DMS79 (cell line): ENCODE measurements around the gene ALPK1.

ENCODE experiments used
- DNase-seq: peaks from one replicate; lab custom pipeline; 2025; lab: John Stamatoyannopoulos, UW

The ALPK1 gene

DNA sequence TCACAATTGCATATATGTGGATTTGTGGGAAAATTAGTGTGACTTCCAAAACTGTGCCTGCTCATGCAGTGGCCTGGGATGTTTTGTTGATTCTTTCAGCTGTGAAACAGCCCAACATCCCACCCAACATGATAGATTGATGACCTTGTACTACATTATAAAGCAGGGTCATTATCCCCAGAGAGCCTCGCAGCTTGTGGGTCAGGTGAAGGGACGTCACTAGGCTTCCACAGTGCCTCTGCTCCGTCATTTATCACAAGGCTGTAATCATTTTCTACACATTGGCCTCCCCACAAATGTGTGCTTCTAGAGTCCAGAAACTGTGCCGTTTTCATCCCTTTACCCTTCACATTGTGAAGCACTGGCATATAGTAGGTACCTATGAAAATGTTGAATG lies 31.6 kb downstream of the ALPK1 start:
- no peak for DNase-seq

DNA sequence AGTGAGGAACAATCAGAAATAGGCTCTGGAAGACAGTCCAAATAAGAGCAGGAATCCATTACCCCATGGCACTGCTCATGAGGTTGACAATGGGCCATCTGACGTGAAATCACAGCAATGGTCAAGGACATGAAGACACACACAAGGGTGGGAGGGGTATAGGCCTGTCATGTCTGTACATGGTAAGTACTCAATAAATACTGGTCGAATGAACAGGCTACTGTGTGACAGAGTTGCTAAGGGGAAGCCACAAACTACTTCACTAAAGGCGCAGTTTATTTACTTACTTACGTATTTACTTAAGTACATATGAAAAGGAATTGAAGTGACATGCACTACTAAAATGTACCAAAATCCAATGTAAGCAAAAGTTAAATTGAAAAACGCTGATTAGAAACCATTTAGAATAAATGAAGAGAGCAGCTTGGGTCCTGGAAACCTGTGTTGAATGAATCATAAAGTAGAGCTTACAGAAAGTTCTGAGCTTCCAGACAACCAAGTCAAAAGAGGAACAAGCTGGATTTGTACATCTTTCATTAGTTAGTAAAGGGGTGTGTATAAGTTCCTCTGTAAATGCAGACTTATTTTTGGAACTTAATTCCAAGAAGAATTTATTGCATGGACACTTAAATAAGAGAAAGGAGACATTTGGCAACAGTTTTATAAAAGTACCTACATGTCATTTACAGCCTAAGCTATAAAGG lies 32.7 kb downstream of the ALPK1 start:
- no peak for DNase-seq

DNA sequence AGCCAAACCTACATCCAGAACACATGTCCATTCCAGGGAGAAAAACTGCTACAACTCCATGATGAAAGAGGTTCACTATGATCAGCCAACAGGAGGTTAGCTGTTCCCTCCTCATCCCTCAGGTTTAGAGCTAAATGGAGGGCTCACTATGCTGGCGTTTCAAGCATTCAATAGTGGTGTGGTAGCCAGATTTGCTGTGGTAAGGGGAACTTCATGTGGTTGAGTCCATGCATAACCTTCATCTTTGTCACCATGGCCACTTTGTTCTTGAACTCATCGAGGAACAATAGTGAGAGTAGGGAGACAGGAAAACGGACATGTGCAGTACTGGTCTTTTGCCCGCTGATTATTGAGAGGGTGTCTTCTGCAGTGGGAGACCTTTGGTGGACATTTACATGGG lies 33.8 kb downstream of the ALPK1 start:
- DNase-seq: no peak

DNA sequence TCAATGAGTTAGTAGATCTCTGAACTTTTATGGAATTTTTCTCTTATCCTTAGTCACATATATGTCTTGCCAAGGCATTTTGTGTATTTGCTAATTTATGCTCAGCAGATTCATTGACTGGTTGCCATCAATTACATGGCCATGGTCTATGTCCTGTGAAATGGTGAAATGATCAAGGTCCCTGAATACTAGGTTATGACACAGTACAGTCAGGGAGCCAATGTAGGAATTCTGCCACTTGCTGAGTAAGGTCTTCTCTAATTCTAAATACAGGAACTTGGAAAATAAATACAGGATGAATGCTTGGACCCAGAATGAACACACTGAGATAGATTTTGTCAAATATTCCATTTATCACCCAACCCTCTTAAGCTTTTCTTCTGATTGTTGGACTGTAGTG lies 35.2 kb downstream of the ALPK1 start:
- DNase-seq: no peak

DNA sequence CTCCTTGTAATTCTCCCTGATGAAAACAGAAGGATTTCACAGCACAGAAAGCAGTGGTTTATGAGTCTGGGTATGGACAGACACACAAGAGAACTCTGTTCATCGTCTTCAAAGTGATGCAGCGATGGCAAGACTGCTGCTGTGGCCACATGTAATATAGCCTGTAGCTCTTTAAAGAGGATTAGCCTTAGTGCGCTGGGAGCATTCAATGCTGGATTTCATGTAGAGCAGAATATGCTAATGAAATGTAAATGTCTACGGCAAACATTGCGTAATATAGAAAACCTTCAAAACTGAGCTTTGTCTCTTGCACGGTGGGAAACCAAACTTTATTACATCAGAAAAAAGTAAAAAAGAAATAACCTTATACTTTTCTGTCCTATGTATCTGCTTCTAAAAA lies 42.9 kb downstream of the ALPK1 start:
- no peak for DNase-seq

DNA sequence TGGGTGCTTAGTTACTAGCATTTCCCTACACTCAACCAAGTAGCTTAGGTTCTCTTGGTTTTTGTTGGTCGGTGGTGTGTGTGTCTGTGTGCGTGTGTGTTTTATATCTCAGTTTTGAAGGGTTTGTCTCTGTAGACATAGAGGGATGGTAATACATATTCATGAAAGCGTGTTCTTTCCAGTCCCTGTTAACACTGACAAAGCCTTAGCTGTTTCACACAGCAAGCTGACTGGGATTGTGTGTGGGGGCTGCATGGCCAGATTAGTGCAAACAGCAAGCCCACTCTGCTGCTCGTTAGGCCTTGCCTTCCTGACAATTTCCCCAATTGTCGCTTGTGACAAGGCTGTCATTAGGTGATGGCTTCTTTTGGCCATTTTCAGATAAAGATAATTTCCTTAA lies 43.9 kb downstream of the ALPK1 start:
- DNase-seq: no peak

DNA sequence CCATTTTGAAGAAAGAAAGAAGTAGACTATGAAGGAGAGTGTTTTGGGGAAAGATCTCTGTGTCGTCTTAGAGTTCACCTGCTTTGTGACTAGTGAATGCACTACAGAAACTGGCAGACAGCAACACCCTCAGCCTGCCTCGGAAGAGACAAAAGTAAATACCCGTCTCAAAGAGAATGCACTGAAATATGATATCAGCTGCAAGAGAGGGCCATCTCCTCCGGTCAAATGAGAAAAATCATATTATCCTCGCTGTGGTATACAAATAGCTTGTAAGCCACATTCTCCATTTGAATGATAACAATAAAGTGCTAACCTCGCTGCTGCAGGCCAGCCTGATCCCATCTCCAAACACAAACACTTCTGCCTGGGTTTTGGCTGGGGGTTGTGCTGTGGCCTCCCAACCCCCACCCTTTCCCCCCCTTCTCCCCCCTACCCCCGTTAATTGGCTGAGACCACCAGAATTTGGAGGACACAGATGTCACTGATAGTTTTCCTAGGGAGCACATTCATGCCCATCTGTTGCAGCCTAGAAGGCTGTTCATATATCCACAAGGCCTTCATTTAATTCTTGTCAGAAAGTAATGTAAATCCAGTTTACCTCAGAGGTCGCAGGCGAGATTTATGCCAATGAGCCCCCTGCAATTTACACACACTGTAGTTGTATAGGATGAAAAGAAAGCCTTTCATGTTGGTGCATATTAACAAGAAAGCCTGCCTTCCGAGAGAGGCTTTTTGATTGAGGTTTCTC lies 46.3 kb downstream of the ALPK1 start:
- no peak for DNase-seq

DNA sequence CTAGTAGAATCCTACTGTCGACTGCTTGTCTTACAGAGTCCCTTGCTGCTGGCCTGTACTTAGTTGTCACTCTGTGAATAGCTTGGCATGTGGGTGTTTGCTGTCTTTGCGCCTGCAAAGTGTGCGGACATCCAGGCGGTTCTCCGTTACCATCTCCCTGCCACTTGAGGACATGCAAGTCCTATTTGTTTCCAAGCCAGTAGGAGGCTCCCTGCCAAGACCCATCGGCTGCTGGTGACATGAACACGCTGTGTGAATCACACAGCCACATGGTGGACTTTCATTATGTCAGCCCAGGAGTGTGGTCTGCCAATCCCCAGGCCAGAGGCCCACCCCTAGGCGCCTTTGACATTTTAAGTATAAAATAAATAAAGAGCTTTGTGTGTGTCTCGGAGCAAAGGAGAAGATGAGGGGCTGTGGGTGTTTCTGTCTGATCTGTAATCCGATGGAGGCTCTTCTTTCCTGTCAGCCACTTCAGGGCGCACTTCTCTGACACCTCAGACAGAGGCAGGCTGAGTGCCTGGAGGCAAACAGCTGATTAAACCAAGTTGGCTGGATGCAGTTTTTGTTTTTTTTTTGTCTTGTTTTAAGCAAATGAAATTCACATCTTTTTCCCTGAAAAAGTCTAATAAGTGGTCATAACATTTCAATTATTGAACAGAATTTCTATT lies 51.5 kb downstream of the ALPK1 start:
- no peak for DNase-seq

DNA sequence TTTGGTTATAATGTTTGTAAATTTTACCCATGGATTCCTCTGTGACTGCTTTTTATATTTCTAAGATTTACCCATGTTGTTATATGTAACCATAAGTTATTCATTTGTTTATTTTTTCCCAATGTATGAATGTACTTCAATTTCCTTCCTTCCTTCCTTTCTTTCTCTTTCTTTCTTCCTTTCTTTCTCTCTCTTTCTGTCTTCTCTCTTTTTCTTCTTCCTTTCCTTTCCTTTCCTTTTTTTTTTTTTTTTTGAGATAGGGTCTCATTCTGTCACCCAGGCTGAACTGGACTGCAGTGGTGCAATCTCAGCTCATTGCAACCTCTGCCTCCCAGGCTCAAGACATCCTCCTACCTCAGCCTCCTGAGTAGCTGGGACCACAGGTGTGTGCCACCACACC lies 55.6 kb downstream of the ALPK1 start:
- no peak for DNase-seq

DNA sequence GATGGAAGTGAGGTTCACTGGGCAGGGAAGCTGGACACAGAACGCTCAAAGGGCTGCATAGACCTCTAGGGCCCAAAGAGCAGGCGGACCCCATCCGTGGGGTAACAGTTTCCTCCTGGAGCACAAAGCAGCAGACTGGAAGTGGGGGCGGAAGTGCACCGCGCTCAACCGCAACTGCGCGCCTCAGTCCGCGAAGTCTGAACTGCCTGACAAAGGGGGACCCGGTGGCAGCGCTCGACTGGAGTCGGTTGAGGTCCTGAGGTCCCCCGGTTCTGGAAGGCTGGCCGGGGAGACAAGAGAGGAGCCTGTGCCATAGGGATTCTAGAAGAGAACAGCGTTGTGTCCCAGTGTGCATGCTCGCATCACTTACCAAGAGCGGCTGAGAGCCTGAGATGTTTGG lies 58.5 kb downstream of the ALPK1 start:
- DNase-seq: no peak

DNA sequence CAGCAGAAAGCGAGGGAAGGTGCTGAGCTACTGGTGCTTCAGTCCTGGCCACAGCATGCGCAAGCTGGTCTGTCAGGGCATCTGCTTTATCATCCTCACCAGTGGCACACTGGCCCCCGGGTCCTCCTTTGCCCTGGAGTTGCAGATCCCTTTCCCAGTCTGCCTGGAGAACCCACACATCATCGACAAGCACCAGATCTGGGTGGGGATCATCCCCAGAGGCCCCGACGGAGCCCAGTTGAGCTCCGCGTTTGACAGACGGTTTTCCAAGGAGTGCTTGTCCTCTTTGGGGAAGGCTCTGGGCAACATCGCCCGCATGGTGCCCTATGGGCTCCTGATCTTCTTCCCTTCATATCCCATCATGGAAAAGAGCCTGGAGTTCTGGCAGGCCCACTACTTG lies 60.3 kb downstream of the ALPK1 start:
- no peak for DNase-seq

DNA sequence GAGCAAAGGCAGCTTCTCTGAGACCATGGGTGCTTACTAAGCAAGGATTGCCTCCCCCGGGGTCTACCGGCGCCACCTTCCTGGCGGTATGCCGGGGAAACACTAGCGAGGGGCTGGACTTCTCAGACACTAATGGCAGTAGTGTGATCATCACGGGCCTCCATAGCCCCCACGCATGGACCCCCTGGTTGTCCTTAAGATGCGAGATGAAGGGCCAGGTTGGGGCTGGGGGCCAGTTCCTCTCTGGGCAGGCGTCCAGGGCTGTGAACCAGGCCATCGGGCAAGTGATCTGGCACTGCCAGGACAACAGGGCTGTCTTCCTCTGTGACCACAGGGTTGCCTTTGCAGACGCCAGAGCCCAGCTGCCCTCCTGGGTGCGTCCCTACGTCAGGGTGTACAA lies 60.7 kb downstream of the ALPK1 start:
- no peak for DNase-seq

DNA sequence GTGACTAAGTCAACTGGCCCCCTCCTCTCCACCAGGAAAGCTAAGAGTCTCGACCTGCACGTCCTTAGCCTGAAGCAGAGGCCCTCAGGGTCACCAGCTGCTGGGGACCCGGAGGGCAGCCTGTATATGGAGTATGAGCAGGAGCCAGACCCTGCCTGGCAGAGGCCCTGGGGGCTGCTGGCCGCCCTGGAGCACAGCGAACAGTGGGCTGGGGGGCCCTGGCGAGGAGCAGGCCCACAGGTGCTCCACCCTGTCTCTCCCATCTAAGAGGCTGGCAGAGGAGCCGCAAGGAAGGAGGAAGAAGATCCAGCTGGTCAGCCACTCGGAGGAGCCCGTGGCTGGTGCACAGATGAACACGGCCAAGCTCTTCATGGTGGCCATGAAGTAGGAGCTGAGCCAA lies 61.2 kb downstream of the ALPK1 start:
- no peak for DNase-seq

DNA sequence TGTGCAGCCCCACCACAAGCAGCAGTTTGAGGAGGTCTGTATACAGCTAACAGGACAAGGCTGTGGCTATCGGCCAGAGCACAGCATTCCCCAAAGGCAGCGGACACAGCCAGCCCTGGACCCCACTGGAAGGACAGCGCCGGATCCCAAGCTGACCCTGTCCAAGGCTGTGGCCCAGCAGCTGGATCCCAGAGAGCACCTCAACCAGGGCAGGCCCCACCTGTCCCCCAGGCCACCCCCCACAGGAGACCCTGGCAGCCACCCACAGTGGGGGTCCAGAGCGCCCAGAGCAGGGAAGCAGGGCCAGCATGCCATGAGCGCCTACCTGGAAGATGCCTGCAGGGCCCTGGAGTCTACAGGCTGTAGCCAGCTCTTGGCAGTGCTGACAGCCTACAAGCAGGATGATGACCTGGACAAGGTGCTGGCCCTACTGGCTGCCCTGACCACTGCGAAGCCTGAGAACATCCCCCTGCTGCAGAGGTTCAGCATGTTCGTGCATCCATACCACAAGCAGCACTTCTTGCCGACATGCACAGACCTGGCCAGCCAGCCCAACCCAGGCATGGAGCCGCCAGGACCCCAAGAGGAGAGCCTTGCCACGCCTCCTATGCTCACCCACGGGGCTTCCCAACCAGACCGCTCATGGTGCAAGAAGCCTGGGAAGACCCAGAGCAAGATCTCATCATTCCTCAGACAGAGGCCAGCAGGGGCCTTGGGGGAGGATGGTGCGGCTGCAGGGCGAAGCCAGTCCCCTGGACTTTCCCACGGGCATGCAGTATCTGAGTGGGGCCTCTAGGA lies 62.0 kb downstream of the ALPK1 start:
- DNase-seq: no peak

DNA sequence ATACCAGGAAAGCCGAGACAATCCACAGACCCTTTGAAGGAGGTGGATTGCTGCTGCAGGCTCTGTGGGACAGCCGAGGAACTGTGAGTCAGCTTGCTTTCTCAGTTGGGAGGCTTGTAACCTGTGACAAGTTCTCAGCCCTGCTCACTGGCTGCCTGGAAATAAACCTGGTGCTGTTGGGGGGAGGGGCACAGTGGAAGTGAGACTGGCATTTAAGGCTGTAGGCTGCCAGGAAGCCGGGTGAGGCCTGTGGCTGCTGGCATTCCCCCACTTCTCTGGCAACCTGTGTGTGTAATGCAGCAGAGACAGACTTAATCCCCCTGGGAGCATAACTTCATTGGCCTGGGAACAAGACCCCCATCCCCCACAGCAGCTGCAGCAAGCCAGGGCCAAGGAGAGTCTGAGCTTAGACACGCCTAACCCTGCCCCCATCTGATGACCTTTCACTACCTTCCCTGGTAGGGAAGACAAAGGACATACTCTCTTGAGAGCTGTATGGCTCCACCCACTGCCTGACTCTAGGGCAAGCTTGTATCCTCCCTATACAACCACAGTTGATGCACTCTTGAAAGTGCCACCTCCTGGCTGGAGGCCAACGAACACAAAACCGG lies 64.1 kb downstream of the ALPK1 start:
- DNase-seq: no peak

DNA sequence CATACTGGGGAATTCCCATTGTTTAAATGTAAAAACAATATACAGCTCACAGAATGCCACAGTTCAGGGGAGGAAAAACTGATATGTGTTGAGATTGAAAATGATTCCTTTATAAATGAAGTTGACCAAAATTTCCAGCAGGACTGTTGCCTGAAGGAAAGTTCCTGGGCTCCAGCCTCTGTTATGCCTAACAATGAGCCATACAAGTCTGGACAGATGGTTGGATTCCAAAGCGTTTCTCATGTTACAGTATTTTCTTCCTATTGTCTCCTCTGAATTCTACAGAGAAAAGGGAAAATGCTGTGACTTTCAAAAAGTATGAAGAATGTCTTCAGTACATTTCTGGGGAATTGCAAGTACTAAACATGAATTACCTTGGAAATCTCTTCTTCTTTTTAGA lies 73.3 kb downstream of the ALPK1 start:
- no peak for DNase-seq

DNA sequence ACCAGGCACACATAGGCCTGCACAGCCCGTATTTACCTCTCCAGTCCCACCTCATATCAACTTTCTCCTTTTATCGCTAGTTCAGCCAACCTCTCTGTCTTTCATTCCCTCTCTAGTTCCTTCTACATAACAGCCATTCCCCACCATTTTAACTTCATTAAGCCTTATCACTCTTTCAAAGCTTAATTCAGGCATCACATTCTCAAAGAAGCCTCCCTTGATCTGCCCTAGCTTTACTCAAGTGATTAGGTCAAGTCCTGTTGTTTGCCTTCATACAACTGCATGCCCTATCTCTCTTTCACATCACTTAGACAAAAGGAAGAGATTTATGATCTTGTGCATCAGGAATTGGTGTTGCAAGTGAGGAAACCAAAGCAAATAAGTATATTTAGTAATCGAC lies 74.2 kb downstream of the ALPK1 start:
- no peak for DNase-seq

DNA sequence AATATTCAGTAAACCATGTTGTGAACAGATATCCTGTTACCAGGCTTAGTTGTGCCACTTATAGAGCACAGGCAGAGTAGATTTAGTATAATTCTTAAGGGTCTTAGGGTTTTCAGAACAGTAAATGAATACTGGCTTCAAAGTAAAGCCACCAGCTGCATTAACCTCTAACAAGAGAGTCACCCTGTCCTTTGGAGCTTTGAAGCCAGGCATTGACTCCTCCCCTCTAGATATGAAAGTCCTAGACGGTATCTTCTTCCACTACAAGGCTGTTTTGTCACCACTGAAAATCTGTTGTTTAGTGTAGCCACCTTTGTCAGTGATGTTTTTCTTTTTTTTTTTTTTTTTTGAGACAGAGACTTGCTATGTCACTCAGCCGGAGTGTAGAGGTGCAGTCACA lies 77.7 kb downstream of the ALPK1 start:
- no peak for DNase-seq

DNA sequence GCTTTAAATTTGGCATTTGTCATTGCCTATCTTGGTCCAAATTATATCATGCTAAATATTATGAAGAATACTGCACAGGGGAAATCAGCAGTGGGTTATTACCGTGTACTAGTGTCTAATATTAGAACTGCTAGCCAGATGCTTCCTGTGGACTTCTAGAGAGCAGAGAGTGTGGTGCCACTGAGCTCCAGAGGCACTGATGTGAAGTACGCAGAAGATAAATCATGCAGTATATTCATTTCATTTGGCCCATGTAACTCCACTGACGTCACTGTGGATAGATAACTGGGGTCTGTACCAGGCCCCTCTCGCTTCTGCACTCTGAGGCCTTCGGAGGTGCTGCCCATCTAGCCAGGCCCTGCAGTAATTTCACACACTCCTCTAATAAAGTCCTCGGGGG lies 80.0 kb downstream of the ALPK1 start:
- DNase-seq: no peak

DNA sequence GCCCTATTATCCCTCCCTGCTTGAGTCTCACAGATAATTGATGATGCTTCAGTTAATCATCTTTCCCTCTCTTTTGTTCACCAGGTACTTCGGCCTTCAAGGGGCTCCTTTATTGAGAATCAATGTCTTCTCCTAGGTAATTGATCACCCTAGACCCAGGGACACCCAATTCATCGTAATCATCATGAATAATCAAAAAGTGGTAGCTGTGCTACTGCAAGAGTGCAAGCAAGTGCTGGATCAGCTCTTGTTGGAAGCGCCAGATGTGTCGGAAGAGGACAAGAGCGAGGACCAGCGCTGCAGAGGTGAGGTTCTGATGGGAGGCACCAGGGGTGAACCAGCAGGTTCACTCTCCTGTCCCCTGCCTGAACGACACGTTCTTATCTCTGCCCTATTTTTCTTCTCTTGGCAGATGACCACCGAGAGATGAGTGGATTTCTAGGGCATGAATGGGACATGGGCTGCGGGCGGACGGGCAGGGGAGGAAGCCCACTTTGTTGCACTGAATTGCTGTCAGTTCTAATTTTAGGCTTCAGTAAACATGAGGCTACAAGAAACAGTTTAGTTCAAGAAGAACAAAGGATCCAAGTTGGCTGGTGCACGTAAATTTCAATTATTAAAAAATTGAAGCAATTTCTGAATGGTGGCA lies 80.5 kb downstream of the ALPK1 start:
- DNase-seq: no peak

DNA sequence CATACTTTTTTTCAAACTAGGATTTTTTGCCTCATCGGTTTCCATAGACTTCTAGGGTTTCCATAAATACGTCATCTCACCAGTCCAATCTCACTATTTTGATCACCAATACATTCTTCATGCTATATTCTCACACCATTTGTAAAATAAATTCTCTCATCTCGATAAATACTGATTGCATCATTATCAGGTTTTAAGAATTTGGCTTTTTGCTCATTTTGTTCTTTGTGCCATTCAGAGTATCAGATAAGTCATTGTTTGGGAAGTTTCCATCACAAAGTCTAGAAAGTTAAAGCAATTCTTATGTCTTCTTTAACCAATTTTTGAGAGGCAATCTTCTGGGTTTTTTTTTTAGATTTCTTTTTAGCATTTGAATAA lies 81.1 kb downstream of the ALPK1 start:
- no peak for DNase-seq

DNA sequence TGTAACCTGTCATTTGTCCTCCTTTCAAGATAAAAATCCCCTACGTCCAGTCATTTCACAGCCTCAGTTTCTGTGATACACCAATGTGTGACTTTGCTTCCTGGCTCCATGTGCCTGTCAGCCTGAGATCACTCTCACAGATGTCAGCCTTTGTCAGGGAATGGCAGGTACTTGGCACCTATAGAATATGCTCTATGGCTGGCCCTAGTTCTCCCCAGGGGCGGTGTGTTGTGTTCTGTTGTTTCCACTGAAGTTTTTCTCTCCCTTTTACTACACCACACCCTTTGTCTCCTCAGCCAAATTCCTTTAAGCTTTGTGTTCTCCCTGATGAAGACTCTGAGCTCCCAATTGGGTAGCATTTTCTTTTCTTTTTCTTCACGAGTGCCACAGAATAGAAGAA lies 81.7 kb downstream of the ALPK1 start:
- DNase-seq: no peak
